Muscle of leg (tissue), 11 donors: ENCODE results near the gene POTEJ. TPM values are rescaled to one million over a fixed set of nuclear protein-coding genes. Genes with fewer than 3 reads are reported as not detected.
"Not testable (repeated sequence)": the region's sequence is repeated elsewhere in the genome, so short reads cannot be mapped to it uniquely, and the experiment has no call there.

Experiments
- DNase-seq: peaks from one replicate; pipeline ENCODE4 v3.0.0; 2013
- H3K27ac ChIP-seq: one replicate; pipeline ENCODE4 v1.5.1; 2013; ENCODE audit warnings: mild to moderate bottlenecking, low read length, control low read depth
- H3K27me3 ChIP-seq: one replicate; pipeline ENCODE4 v1.6.1; 2013; ENCODE audit warnings: low read length; ENCODE audit not compliant: control insufficient read depth, insufficient read depth
- H3K36me3 ChIP-seq: one replicate; pipeline ENCODE4 v1.6.1; 2013; ENCODE audit warnings: low read length; ENCODE audit not compliant: control insufficient read depth, insufficient read depth
- H3K4me1 ChIP-seq: one replicate; pipeline ENCODE4 v1.6.1; 2013; ENCODE audit warnings: low read length; ENCODE audit not compliant: control insufficient read depth, insufficient read depth
- H3K4me3 ChIP-seq: one replicate; pipeline ENCODE4 v1.5.1; 2013; ENCODE audit warnings: low read length, control low read depth
- H3K9me3 ChIP-seq: replicated peaks from 2 replicates; pipeline ENCODE4 v1.6.1; 2013; ENCODE audit warnings: low read depth, low read length; ENCODE audit not compliant: control insufficient read depth
- WGBS: methylation state at CpG from one replicate; pipeline ENCODE4 v1.1.5; 2013; ENCODE audit warnings: missing lambda C conversion rate; ENCODE audit not compliant: insufficient coverage; 5-methylcytosine and 5-hydroxymethylcytosine counted together
- polyA plus RNA-seq, 8 donors: library from polyadenylated mRNA; unstranded; fragments of 120-200 nt; gene quantifications; one replicate each; pipeline versions ENCODE4 v1.2.1 to v1.2.3, GENCODE V29; 2013; ENCODE audit warnings: inconsistent platforms in 1 of 8, low replicate concordance in 1 of 8; ENCODE audit not compliant: insufficient read length in 8 of 8, insufficient read depth in 1 of 8
- total RNA-seq: library from RNA; stranded (reverse); fragments of 120-200 nt; gene quantifications from one replicate; pipeline ENCODE4 v1.2.4, GENCODE V29; 2013

Gene POTEJ
- total and polyA plus RNA-seq, 9 donors, result 0.04 to 0.07 (median 0.07) TPM; not detected in 6

DNA sequence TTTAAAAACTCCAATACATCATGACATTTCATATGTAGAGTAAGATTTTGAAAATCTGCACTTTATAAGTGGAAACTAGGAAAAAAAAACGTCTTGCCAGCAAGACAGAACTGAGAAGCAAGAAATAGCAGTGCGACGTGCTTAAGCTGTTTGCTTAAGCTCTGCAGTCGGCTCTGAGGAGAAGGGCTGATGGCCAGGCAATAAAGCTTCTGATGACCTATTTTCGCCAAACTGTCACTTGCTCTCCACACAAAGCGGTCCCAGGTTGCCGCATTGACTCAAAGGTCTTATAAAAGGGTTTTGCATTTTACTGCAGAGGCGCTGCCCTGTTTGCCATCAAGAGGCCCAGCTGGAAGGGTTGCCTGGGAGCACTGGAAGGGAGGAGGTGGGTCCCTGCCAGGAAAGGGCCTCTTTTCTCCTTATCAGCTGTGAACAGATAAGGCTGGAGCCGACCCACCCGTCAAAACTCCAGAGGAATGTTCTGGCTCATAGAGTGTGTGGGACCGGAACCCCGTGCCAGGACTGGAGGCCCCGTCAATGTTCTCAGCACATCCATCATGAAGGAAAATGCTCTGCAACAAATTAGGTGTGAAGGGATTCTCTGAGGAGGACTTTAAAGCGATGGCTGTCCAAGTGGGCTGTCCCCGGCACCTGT lies 9.5 kb upstream of the POTEJ start:
- not testable (repeated sequence) for H3K4me1 ChIP-seq, DNase-seq, H3K27me3 ChIP-seq, H3K9me3 ChIP-seq, H3K36me3 ChIP-seq, H3K27ac ChIP-seq, H3K4me3 ChIP-seq
- WGBS, result no CpG with 5 or more reads among the region's 15 CpGs

DNA sequence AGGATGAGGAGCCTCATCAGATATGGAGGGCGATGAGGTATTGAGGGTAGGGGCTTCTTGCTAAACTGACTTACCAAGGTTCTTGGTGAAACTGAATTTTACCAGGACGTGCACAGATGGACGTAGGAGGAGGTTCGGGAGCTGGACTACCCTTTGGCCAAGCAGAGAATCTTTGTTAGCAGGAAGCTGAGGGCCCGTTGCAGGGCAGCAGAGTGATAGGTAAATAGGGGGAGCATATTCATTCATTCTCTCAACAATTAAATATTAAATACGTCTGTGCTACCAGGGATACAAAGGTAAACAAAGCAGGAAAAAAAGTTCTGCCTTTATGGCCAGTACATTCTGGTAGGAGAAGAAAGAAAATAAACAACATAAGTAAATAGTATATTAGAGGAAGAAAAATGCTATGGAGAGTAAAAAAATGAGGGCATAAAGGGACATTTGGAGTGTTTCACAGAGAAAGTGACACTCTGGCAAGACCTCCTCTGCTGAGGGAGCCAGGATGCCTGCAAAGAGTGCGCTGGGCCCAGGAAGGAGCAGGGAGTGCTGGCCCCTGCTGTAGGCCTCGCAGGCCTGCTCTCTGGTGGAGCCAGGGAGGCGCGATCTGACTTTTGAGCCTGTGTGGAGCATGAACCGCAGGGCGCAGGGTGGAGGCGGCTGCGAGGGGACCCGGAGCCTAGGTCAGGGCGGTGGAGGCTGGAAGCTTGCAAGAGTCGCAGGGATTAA lies 2.8 kb upstream of the POTEJ start:
- H3K4me3 ChIP-seq, H3K27me3 ChIP-seq, DNase-seq, H3K4me1 ChIP-seq, H3K36me3 ChIP-seq, H3K9me3 ChIP-seq, H3K27ac ChIP-seq: not testable (repeated sequence)
- WGBS, result no CpG with 5 or more reads among the region's 17 CpGs

DNA sequence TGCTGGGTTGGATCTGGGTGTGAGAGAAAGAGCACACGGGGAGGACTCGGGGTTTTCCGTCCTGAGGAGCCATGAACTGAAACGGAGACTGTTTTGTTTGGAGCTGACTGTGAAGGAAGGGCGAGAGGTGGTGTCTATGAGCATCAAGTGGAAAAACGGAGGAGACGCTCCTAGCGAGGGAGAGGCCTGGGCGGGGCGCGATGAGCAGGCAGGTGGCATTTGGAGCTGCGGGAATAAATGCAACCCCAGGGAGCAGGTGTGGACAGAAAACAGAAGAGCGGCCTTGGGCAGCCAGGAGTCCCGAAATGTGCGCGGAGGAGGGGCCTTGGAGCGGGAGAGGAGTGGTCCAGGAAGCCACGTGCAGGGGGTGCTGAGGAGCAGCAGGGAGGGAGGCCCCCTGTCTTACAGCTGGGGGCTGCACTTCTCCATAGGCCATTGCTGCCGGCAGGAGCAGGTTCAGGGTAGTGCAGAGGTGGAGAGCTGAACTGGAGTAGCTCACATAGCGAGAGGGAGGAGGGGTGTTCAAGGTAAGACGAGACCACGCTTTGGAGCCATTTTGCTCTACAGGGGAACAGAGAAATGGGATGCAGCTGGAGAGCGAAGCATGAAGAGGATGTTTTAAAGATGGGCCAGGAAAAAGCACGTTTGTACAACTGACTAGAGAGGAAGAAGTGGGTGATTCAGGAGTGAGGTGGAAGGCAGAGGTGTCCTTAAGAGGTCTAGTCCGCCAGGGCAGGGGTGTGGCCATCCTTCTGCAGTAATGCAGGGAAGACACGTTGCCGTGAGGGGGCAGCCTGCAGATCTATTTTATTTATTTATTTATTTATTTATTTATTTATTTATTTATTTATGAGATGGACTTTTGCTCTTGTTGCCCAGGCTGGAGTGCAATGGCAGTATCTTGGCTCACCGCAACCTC lies 2.0 kb upstream of the POTEJ start:
- not testable (repeated sequence) for H3K27ac ChIP-seq, H3K9me3 ChIP-seq, DNase-seq, H3K4me1 ChIP-seq, H3K27me3 ChIP-seq, H3K36me3 ChIP-seq, H3K4me3 ChIP-seq
- WGBS, result no CpG with 5 or more reads among the region's 28 CpGs

DNA sequence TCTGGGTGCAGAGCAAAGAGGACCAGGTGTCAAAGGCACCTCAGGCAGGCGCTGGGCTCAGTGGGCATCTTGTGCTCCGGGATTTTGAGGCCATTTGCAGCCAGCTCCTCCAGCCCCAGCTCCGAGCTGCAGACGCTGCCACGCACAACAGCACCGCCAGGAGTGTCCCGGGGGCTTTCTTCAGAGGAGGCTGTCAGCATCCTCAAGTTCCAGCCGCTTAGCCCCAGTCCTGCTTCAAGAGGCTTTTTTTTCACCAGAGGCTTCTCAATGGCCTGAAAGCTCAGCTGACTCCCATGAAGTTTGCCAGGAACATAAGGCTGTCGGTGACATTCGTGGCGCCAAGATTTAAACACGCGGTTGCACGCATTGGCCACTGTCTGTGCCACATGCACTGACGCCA lies 754 bp upstream of the POTEJ start:
- H3K9me3 ChIP-seq, H3K36me3 ChIP-seq, H3K4me3 ChIP-seq, H3K4me1 ChIP-seq, H3K27me3 ChIP-seq, H3K27ac ChIP-seq, DNase-seq: not testable (repeated sequence)
- WGBS, result 71% methylated on average over 9 of the region's 15 CpGs

DNA sequence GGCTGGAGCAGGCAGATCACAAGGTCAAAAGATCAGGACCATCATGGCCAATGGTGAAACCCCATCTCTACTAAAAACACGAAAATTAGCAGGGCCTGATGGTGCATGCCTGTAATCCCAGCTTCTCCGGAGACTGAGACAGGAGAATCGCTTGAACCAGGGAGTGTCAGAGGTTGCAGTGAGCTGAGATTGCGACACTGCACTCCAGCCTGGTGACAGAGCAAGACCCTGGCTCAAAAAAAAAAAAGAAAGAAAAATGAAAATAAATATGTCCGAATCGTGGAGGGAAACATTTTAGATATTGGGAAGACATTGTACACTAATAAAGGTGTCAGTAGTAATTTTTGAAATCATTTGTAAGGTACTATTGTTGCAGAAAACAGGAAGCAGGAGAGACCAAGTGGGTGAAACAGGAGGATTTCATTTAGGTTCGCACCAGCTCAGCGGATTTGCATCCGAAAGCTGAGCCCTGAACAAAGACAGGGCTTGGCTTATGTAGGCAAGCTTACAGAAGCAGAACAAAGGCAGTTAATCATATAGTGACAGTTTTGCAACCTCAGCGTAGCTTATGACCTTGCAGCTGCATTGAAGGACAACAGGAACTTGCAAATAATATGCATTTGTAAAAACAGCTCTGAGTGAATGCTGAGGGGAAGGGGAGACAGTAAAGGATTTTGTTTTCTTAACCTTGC lies 17.7 kb downstream of the POTEJ start:
- H3K36me3 ChIP-seq, H3K27ac ChIP-seq, H3K4me1 ChIP-seq, H3K9me3 ChIP-seq, H3K27me3 ChIP-seq, DNase-seq, H3K4me3 ChIP-seq: not testable (repeated sequence)
- WGBS, result 89% methylated on average over 5 of the region's 10 CpGs

DNA sequence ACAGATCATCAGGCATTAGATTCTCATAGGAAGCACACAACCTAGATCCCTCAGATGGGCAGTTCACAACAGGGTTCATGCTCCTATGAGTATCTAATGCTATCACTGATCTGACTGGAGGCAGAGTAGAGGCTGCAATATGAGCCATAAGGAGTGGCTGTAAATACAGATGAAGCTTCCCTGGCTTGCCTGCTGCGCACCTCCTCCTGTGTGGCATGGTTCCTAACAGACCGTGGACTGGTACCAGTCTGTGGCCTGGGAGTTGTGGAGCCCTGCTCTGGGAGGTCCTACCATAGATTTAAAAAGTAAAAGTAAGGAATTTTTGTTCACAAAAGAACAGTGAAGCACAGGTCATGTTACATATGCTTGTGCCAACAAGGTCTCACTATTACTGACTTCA lies 27.7 kb downstream of the POTEJ start:
- not testable (repeated sequence) for H3K36me3 ChIP-seq, H3K4me1 ChIP-seq

DNA sequence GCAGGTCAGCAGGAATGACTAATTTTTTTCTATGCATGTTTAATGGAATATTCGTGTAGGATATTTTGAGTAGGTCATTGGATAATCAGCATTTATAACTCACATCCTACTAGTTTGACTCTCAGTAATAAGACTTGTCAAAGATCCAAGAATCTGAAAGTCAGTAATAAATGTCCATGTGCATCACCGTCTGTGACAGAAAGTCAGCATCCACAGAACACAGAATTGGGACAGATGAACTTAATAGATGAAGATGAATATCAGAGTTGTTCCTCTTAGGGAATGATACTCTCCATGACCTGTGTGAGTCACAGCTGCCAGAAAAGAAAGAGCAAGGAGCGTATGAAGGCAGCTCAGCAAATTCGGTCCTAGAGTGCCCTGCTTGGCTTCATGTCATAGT lies 30.4 kb downstream of the POTEJ start:
- not testable (repeated sequence) for H3K27ac ChIP-seq, H3K27me3 ChIP-seq, H3K36me3 ChIP-seq, H3K4me1 ChIP-seq, DNase-seq, H3K9me3 ChIP-seq, H3K4me3 ChIP-seq
- no CpG with 5 or more reads among the region's 4 CpGs for WGBS

More for the DNA sequence above, 27.7 kb downstream of the POTEJ start:
- not testable (repeated sequence) for H3K4me3 ChIP-seq, H3K27me3 ChIP-seq, DNase-seq, H3K27ac ChIP-seq, H3K9me3 ChIP-seq
- no CpG with 5 or more reads among the region's 2 CpGs for WGBS

DNA sequence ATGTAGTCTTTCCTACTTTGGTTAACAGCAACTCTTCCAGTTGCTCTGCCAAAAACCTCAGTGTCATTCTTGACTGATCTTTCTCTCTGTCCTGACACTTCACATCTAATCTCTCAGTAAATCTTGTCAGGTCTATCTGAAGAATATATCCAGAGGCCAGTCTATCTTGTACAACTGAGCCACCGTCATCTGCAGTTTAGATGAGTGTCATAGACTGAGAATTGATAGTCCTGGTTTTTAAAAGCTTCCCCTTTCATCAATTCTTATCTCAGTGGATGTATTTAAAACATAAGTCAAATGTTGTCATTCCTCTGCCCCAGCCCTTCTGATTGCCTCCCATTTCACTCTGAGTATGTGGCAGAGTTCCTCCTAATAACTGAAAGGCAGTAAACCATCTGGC lies 38.0 kb downstream of the POTEJ start:
- not testable (repeated sequence) for H3K36me3 ChIP-seq, DNase-seq, H3K4me1 ChIP-seq, H3K27ac ChIP-seq, H3K27me3 ChIP-seq, H3K9me3 ChIP-seq, H3K4me3 ChIP-seq
- no CpG with 5 or more reads among the region's 1 CpG for WGBS

DNA sequence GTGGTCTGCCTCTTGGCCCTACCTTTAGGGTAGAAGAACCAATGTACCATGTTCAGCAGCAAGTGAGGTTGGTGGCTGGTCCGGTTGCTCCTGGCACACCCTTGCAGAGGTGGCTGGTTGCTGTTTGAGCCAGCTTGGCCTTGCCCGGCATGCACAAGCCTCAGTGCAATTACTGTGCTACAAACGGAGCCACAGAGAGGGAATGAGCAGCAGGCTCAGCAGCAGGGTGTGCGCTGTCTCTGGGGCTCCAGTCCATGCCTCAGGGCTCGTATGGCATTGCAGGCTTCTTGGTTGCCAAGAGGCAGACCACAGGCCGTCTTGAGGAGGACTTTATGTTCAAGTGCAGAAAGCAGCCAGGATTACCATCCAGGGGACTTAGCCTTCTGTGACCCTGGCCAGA lies 53.3 kb downstream of the POTEJ start:
- H3K4me3 ChIP-seq, H3K36me3 ChIP-seq, H3K27me3 ChIP-seq, H3K4me1 ChIP-seq, H3K9me3 ChIP-seq, DNase-seq, H3K27ac ChIP-seq: not testable (repeated sequence)
- 80% methylated on average over 1 of the region's 6 CpGs for WGBS

DNA sequence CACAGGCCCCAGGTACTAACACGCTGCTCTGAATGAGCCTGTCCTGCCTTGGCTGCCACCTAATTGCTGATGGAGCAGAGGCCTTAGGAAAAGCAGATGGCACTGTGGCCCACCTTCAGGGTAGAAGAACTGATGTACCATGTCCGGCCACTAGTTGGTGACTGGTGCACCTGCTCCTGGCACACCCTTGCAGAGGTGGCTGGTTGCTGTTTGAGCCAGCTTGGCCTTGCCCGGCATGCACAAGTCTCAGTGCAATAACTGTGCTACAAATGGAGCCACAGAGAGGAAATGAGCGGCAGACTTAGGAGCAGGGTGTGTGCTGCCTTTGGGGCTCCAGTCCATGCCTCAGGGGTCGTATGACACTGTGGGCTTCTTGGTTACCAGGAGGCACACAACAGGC lies 54.4 kb downstream of the POTEJ start:
- H3K4me3 ChIP-seq, H3K27ac ChIP-seq: not testable (repeated sequence)
- WGBS, result no CpG with 5 or more reads among the region's 5 CpGs

More for the DNA sequence above, 54.4 kb downstream of the POTEJ start:
- H3K27me3 ChIP-seq, H3K36me3 ChIP-seq, H3K4me1 ChIP-seq, DNase-seq, H3K9me3 ChIP-seq: not testable (repeated sequence)
